GM12872 (cell line): ENCODE results near the gene SENP3.

Experiments
- CTCF ChIP-seq: IDR thresholded peaks from 3 replicates; pipeline ENCODE4 v1.5.1; 2011; ENCODE audit warnings: low read depth, mild to moderate bottlenecking, low read length, moderate library complexity; ENCODE audit not compliant: insufficient read depth

SENP3 gene

GRCh38 chr17:7589204-7589868 is 27.6 kb downstream of the SENP3 start:
- TF ChIP-seq CTCF = peak; percentile 91

GRCh38 chr17:7589891-7590691 is 28.4 kb downstream of the SENP3 start, which contains the start of gene SOX15:
TSS of gene SOX15 (minus strand) at chr17:7590094. CDS start at chr17:7589676, 418 bp downstream.
- TF ChIP-seq CTCF = no peak

DNA sequence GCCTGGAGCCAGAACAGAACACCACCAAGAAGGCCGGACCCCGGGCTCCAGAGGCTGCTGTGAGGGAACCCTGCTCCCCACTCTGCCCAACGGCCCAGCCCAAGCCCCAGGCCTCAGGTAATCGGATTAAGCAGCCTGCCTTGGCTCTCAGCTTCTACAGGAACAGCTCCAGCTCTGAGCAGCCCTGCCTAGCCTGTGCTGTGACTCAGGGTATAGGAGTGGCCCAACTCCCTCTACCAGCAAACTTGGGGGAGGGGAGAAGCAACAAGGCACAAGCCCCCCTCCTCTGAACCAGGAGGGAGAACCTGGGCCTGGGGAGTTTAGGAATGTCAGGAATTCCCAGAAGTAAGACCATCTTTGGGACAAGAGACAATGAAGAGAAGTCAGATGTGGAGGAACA is 29.0 kb downstream of the SENP3 start:
- no peak for TF ChIP-seq CTCF

DNA sequence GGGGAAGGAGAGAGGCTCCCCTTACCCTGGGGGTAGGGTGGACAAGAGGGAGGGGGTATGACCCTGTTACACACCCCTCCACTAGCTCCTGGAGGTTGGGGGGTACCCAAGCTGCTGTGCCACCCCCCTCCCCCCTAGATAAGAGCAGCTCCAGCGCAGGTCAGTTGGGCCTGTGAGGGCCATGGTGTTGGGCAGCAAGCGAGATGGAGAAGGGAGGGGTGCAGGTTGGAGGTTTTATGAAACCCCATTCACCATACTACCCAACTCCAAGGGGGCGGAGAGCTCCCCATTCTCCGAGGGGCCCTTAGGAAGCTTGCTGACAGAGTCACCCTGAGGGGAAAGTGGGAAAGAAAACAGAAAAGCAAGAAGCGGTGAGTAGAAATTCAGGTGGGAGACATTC is 29.9 kb downstream of the SENP3 start:
- TF ChIP-seq CTCF = no peak

- no peak for TF ChIP-seq CTCF
Measured at GRCh38 chr17:7592422-7593021, 30.8 kb downstream of the SENP3 start.

DNA sequence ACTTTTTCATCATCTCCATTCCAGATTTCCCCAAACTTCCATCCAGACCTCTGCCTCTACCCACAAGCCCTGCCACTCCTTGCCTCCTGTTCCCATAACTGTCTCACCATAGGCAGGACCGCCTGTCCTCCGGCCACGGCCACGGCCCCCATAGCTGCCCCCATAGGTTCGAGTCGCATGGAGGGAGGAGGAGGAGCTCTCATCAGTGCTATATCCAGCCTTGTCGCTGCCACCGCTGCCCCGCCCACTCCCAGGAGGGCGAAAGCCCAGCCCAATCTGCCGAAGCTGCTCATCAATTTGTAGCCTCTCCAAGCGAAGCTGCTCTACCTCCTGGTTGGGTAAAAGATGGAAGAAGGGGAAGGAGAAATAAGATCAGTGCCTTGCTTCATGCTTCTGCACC is 31.6 kb downstream of the SENP3 start:
- TF ChIP-seq CTCF = no peak

DNA sequence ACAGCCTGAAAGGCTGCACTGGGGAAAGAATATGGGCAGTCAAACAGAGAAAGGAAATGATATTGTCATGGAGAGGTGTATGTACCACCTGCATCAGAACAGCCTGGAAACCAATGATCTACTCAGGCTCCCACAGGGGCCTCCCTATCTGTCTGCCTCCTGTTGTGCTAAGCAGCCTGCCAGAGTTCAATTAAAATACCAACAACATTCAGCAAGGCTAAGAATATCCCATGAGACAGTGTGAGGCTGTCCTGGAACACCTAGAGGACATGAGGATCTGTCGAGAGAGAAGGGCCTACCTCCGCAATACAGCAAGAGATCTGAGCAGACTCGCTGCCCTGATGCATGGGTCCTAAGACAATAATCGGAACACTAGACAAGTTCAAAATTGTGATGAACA is 44.6 kb downstream of the SENP3 start:
- TF ChIP-seq CTCF = no peak
